HG02623 (cell line): Measurements from ENCODE around the gene TTC24.
"Not testable (repeated sequence)": the region's sequence is repeated elsewhere in the genome, so short reads cannot be mapped to it uniquely, and the experiment has no call there.

ENCODE experiments used
- ATAC-seq: cut with Tn5 transposase; IDR thresholded peaks from one replicate; pipeline ENCODE4 v1.9.1; 2021; ENCODE audit warnings: moderate library complexity; ENCODE audit not compliant: unreplicated experiment

TTC24 gene

GRCh38 chr1:156602557-156602993, 23.1 kb downstream of the TTC24 start:
- no peak for ATAC-seq

- not testable (repeated sequence) for ATAC-seq
These were observed 27.8 kb downstream of the TTC24 start for GRCh38 chr1:156607344-156607743.

- ATAC-seq: no peak
These were observed 28.6 kb downstream of the TTC24 start for GRCh38 chr1:156608036-156608674.

- ATAC-seq: no peak
These were observed 29.5 kb downstream of the TTC24 start for GRCh38 chr1:156608981-156609380.

- ATAC-seq: not testable (repeated sequence)
These were observed 30.5 kb downstream of the TTC24 start for GRCh38 chr1:156610072-156610471.

- no peak for ATAC-seq
These were observed 33.1 kb downstream of the TTC24 start for GRCh38 chr1:156612666-156613065.

GRCh38 chr1:156615946-156616345, 36.4 kb downstream of the TTC24 start:
- no peak for ATAC-seq

- no peak for ATAC-seq
These were observed 36.9 kb downstream of the TTC24 start for GRCh38 chr1:156616463-156616862.

- no peak for ATAC-seq
These were observed 39.5 kb downstream of the TTC24 start, which contains the start of gene HAPLN2 for GRCh38 chr1:156618853-156619581. Gene HAPLN2, plus strand, starts transcription at chr1:156619415. Its CDS starts 4,076 bp downstream, at chr1:156623491.

- no peak for ATAC-seq
These were observed 40.0 kb downstream of the TTC24 start for GRCh38 chr1:156619582-156619955.

GRCh38 chr1:156622581-156623297, 43.2 kb downstream of the TTC24 start:
- no peak for ATAC-seq

GRCh38 chr1:156623946-156624813, 44.7 kb downstream of the TTC24 start:
- ATAC-seq: no peak

GRCh38 chr1:156624814-156625435, 45.4 kb downstream of the TTC24 start:
- no peak for ATAC-seq

GRCh38 chr1:156625436-156626078, 46.0 kb downstream of the TTC24 start:
- ATAC-seq: no peak

GRCh38 chr1:156626079-156626438, 46.5 kb downstream of the TTC24 start:
- ATAC-seq: no peak

- ATAC-seq: no peak
These were observed 47.9 kb downstream of the TTC24 start for GRCh38 chr1:156627313-156627880.

GRCh38 chr1:156629823-156630449, 50.4 kb downstream of the TTC24 start:
- no peak for ATAC-seq

- not testable (repeated sequence) for ATAC-seq
These were observed 51.6 kb downstream of the TTC24 start for GRCh38 chr1:156631152-156631551.

GRCh38 chr1:156632355-156632754, 52.8 kb downstream of the TTC24 start:
- ATAC-seq: no peak
